BLaER1 (cell line): Measurements from ENCODE around the gene PID1.

Experiments used
- H3K27ac ChIP-seq: shearing (Covaris generic); formaldehyde crosslinking; 2 replicates; pipeline ENCODE4 v1.8.1; 2022
- H3K27me3 ChIP-seq: shearing (Covaris generic); formaldehyde crosslinking; 2 replicates; pipeline ENCODE4 v1.8.1; 2022
- H3K36me3 ChIP-seq: shearing (Covaris generic); formaldehyde crosslinking; 2 replicates; pipeline ENCODE4 v1.8.1; 2022
- H3K4me1 ChIP-seq: shearing (Covaris generic); formaldehyde crosslinking; 2 replicates; pipeline ENCODE4 v1.8.1; 2022
- H3K4me2 ChIP-seq: shearing (Covaris generic); formaldehyde crosslinking; 2 replicates; pipeline ENCODE4 v1.8.1; 2022
- H3K4me3 ChIP-seq: shearing (Covaris generic); formaldehyde crosslinking; 2 replicates; pipeline ENCODE4 v1.8.1; 2022
- H3K9ac ChIP-seq: shearing (Covaris generic); formaldehyde crosslinking; 2 replicates; pipeline ENCODE4 v1.8.1; 2022
- H3K9me3 ChIP-seq: shearing (Covaris generic); formaldehyde crosslinking; 2 replicates; pipeline ENCODE4 v1.8.1; 2022
- H4K20me1 ChIP-seq: shearing (Covaris generic); formaldehyde crosslinking; 2 replicates; pipeline ENCODE4 v1.8.1; 2022
- Cebpa-rat ChIP-seq: shearing (Covaris generic); IDR thresholded peaks from 2 replicates; pipeline ENCODE4 v1.8.1; 2022

PID1 gene

GRCh38 chr2:229175497-229175863 lies 95.6 kb downstream of the PID1 start:
- no peaks in the 10 kb centered on the region for H3K9me3 ChIP-seq
- H3K36me3 ChIP-seq, result no peaks in the 10 kb centered on the region
- no peak for TF ChIP-seq Cebpa-rat
- no peak overlapping the region for H3K4me3 ChIP-seq
- no peaks in the 10 kb centered on the region for H4K20me1 ChIP-seq
- H3K27ac ChIP-seq, result no peak overlapping the region
- H3K4me1 ChIP-seq, result no peaks in the 10 kb centered on the region
- no peaks in the 10 kb centered on the region for H3K27me3 ChIP-seq
- no peak overlapping the region for H3K4me2 ChIP-seq
- no peak overlapping the region for H3K9ac ChIP-seq

DNA sequence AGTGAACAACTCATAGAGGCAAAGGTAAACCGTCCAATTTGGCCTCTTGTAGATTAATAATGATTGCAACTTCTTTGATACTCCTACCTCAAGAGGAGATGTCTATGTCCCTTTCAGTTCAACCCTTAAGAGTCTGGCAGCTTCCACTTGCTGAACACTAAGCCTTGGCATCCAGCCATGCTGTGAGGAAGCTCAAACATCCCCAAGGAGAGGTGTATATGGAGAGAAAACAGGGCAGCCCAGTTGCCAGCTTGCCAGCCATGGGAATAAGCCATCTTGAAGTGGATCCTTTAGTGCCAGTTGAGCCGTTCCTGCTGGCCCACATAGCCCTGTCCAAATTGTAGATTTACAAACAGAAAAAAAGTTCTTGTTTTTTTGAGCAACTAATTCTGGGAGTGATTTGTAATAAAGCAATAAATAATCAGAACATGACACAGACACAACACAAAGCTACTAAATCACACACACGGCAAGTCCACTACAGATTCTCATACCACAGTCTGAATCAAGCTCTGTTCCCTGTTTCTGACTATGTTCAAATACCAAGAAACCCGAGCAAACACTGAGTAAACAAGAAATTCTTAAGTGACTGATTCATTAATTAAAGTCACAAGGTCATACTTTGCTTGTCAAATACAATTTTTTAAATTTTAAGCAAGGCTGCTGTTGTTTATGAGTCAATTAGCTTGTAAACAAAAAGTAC lies 96.1 kb downstream of the PID1 start:
- no peaks in the 10 kb centered on the region for H3K27me3 ChIP-seq
- no peaks in the 10 kb centered on the region for H3K36me3 ChIP-seq
- H3K4me2 ChIP-seq, result no peak overlapping the region
- no peak overlapping the region for H3K4me3 ChIP-seq
- no peaks in the 10 kb centered on the region for H4K20me1 ChIP-seq
- H3K27ac ChIP-seq, result no peak overlapping the region
- no peaks in the 10 kb centered on the region for H3K4me1 ChIP-seq
- no peaks in the 10 kb centered on the region for H3K9me3 ChIP-seq
- TF ChIP-seq Cebpa-rat, result no peak
- no peak overlapping the region for H3K9ac ChIP-seq

GRCh38 chr2:229173825-229174359 lies 97.2 kb downstream of the PID1 start:
- H4K20me1 ChIP-seq, result no peaks in the 10 kb centered on the region
- no peak overlapping the region for H3K4me2 ChIP-seq
- H3K27me3 ChIP-seq, result no peaks in the 10 kb centered on the region
- no peaks in the 10 kb centered on the region for H3K4me1 ChIP-seq
- no peak overlapping the region for H3K27ac ChIP-seq
- no peaks in the 10 kb centered on the region for H3K36me3 ChIP-seq
- H3K9me3 ChIP-seq, result no peaks in the 10 kb centered on the region
- no peak overlapping the region for H3K4me3 ChIP-seq
- no peak for TF ChIP-seq Cebpa-rat
- no peak overlapping the region for H3K9ac ChIP-seq

DNA sequence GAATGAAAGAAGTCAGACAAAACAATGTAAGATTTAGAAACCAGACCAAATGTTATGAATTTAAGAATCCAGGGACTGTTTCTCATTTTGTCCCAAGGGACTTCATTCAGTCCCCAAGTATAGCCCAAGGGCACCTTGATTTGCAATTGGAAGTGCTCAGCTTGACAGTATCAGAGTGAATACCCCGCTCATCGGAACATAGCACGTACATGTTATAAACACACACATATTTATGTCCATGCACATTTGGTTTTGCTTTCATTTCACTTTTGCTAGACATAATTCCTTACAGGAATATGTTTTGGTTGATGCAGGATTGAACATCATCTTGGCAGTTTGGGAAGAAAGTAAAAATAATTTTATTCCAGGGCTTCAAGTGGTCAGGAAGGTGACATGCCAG lies 100.2 kb downstream of the PID1 start:
- no peak for TF ChIP-seq Cebpa-rat
- no peaks in the 10 kb centered on the region for H3K27me3 ChIP-seq
- no peak overlapping the region for H3K4me2 ChIP-seq
- H3K4me1 ChIP-seq, result no peaks in the 10 kb centered on the region
- H3K36me3 ChIP-seq, result no peaks in the 10 kb centered on the region
- no peaks in the 10 kb centered on the region for H3K9me3 ChIP-seq
- H3K4me3 ChIP-seq, result no peak overlapping the region
- no peak overlapping the region for H3K27ac ChIP-seq
- no peaks in the 10 kb centered on the region for H4K20me1 ChIP-seq
- H3K9ac ChIP-seq, result no peak overlapping the region

DNA sequence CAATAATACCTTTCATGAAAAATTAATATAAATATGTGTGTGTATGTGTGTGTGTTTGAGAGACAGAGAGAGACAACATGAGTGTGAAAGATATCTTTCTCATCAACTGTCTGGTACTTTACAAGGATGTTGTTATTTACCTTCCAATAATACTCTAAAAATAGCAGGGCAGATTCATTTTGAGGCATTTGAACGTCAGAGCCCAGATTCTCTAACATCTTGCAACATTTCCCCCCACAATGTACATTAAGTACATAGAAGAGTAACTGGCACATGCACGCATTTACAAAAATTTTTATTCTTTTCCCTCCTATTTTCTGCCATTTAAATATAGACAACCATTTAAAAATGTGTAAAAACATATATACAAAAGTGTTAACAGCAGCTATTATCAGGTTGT lies 100.9 kb downstream of the PID1 start:
- Histone ChIP-seq H3K9ac (no peak overlapping the region), H3K4me3 (no peak overlapping the region), H4K20me1 (no peaks in the 10 kb centered on the region), H3K4me2 (no peak overlapping the region), H3K27me3 (no peaks in the 10 kb centered on the region), H3K4me1 (no peaks in the 10 kb centered on the region), H3K9me3 (no peaks in the 10 kb centered on the region), H3K36me3 (no peaks in the 10 kb centered on the region), H3K27ac (no peak overlapping the region)
- TF ChIP-seq Cebpa-rat, result no peak

DNA sequence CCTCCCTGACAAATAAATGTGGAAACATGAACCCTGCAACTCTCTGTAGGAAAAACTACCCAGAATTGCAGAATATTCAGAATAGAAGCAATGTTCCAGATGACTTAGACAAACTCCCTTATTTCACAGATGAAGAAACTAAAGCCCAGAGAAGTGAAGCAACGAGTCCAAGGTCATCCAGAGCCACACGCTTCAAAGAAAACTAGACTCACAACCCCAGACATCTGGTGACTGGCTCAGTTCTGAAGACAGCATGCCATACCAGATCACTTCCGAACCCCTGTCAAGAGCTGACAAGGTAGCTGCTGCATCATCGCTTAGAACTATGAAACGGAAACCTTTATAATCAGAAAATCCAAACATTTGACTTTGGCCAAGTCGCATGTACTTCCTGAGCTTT lies 101.3 kb downstream of the PID1 start:
- Histone ChIP-seq H3K27ac (no peak overlapping the region), H3K36me3 (no peaks in the 10 kb centered on the region), H4K20me1 (no peaks in the 10 kb centered on the region), H3K9ac (no peak overlapping the region), H3K4me1 (no peaks in the 10 kb centered on the region), H3K27me3 (no peaks in the 10 kb centered on the region), H3K4me3 (no peak overlapping the region), H3K9me3 (no peaks in the 10 kb centered on the region), H3K4me2 (no peak overlapping the region)
- TF ChIP-seq Cebpa-rat, result no peak

GRCh38 chr2:229164545-229165249 lies 106.4 kb downstream of the PID1 start:
- no peaks in the 10 kb centered on the region for H3K9me3 ChIP-seq
- H3K4me2 ChIP-seq, result no peak overlapping the region
- H3K4me1 ChIP-seq, result no peaks in the 10 kb centered on the region; the same call in 1 of the 2 replicates
- H3K27me3 ChIP-seq, result no peaks in the 10 kb centered on the region
- no peak overlapping the region for H3K27ac ChIP-seq
- no peak overlapping the region for H3K4me3 ChIP-seq
- no peaks in the 10 kb centered on the region for H3K36me3 ChIP-seq
- no peak for TF ChIP-seq Cebpa-rat
- no peak overlapping the region for H3K9ac ChIP-seq
- no peaks in the 10 kb centered on the region for H4K20me1 ChIP-seq

DNA sequence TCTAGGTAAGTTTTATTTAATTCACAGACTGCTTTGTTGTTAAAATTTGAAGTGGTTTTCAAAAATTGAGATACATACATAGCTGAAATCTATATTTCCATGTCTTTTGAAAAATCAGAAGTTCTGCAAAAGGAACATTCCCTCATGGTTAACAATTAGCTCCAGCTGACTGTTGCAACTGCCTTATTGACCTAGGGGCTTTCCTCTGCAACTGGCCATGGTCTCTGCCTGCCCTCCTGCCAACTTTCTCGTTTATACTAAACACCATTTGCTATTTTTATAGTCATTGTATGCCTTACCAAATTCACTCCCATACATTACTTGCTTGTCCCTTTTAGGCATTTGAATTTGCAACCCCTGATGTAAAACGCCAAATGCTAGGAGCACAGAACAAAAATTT lies 107.2 kb downstream of the PID1 start:
- no peaks in the 10 kb centered on the region for H3K36me3 ChIP-seq

GRCh38 chr2:229162015-229162414 lies 109.1 kb downstream of the PID1 start:
- Histone ChIP-seq H3K4me2 (no peak overlapping the region), H4K20me1 (no peaks in the 10 kb centered on the region), H3K36me3 (no peaks in the 10 kb centered on the region), H3K9me3 (no peaks in the 10 kb centered on the region), H3K4me3 (no peak overlapping the region), H3K27me3 (no peaks in the 10 kb centered on the region), H3K27ac (no peak overlapping the region), H3K9ac (no peak overlapping the region), H3K4me1 (no peaks in the 10 kb centered on the region; the same call in 1 of the 2 replicates)
- TF ChIP-seq Cebpa-rat, result no peak

More for the DNA sequence above, 107.2 kb downstream of the PID1 start:
- Histone ChIP-seq H3K4me3 (no peak overlapping the region), H3K4me1 (no peaks in the 10 kb centered on the region; the same call in 1 of the 2 replicates), H3K9me3 (no peaks in the 10 kb centered on the region), H3K27me3 (no peaks in the 10 kb centered on the region), H3K4me2 (no peak overlapping the region), H3K27ac (no peak overlapping the region), H3K9ac (no peak overlapping the region), H4K20me1 (no peaks in the 10 kb centered on the region)
- TF ChIP-seq Cebpa-rat, result no peak

GRCh38 chr2:229160984-229161383 lies 110.1 kb downstream of the PID1 start:
- H3K4me1 ChIP-seq, result no peaks in the 10 kb centered on the region; the same call in 1 of the 2 replicates
- H3K9me3 ChIP-seq, result no peaks in the 10 kb centered on the region
- H3K9ac ChIP-seq, result no peak overlapping the region
- H4K20me1 ChIP-seq, result no peaks in the 10 kb centered on the region
- TF ChIP-seq Cebpa-rat, result no peak
- H3K27ac ChIP-seq, result no peak overlapping the region
- no peak overlapping the region for H3K4me2 ChIP-seq
- H3K4me3 ChIP-seq, result no peak overlapping the region
- no peaks in the 10 kb centered on the region for H3K36me3 ChIP-seq
- H3K27me3 ChIP-seq, result no peaks in the 10 kb centered on the region
